Heart left ventricle (tissue), 16 donors: ENCODE data around the gene SEMA4A. TPM values are rescaled to one million over a fixed set of nuclear protein-coding genes. Genes with fewer than 3 reads are reported as not detected.

Experiments used
- ATAC-seq, 4 donors: fragments of 200-7000 bp; cut with Tn5 transposase; one replicate each; pipeline ENCODE4 v1.9.1; 2020 to 2022; ENCODE audit warnings: moderate library complexity in 4 of 4, mild to moderate bottlenecking in 3 of 4, moderate number of reproducible peaks in 1 of 4
- DNase-seq, 5 donors: peaks; one replicate each; pipeline ENCODE4 v3.0.0-alpha.2; 2020
- H3K27ac ChIP-seq, 12 donors: fragments of 200-600 bp; sonication (generic) in 4 of 12; one replicate each; pipeline versions ENCODE4 v1.5.0 to v1.8.0; 2016 to 2022; ENCODE audit warnings: mild to moderate bottlenecking in 2 of 12
- H3K27me3 ChIP-seq, 9 donors: fragments of 200-600 bp; sonication (generic) in 2 of 9; one replicate each; pipeline versions ENCODE4 v1.5.1 to v1.8.0; 2016 to 2022; ENCODE audit warnings: mild to moderate bottlenecking in 3 of 9
- H3K36me3 ChIP-seq, 9 donors: fragments of 200-600 bp; sonication (generic) in 2 of 9; one replicate each; pipeline versions ENCODE4 v1.5.0 to v1.8.0; 2018 to 2022; ENCODE audit warnings: mild to moderate bottlenecking in 2 of 9
- H3K4me1 ChIP-seq, 12 donors: fragments of 200-600 bp; sonication (generic) in 4 of 12; one replicate each; pipeline versions ENCODE4 v1.5.0 to v1.8.0; 2016 to 2022; ENCODE audit warnings: mild to moderate bottlenecking in 3 of 12
- H3K4me3 ChIP-seq, 12 donors: fragments of 200-600 bp; sonication (generic) in 4 of 12; one replicate each; pipeline versions ENCODE4 v1.5.0 to v1.8.0; 2017 to 2022; ENCODE audit warnings: mild to moderate bottlenecking in 9 of 12, moderate library complexity in 4 of 12
- H3K9me3 ChIP-seq, 12 donors: fragments of 200-600 bp; sonication (generic) in 4 of 12; one replicate each; pipeline versions ENCODE4 v1.5.0 to v1.8.0; 2016 to 2022; ENCODE audit warnings: mild to moderate bottlenecking in 1 of 12
- CTCF ChIP-seq, 12 donors: fragments of 200-600 bp; sonication (generic) in 4 of 12; IDR thresholded peaks; one replicate each; pipeline versions ENCODE4 v1.5.0 to v1.8.0; 2018 to 2022; ENCODE audit warnings: antibody characterized with exemption in 12 of 12, mild to moderate bottlenecking in 5 of 12
- POLR2A ChIP-seq, 2 donors: fragments of 450-650 bp; IDR thresholded peaks; one replicate each; pipeline ENCODE4 v1.6.1; 2017; ENCODE audit warnings: antibody characterized with exemption in 2 of 2, mild to moderate bottlenecking in 2 of 2, moderate library complexity in 2 of 2
- WGBS, 4 donors: extraction: QIAGEN DNeasy Blood & Tissue Kit in 2 of 4; methylation state at CpG; one replicate each; pipeline versions ENCODE4 v1.1.5 to v1.1.7; 2013 to 2018; 5-methylcytosine and 5-hydroxymethylcytosine counted together
- intact Hi-C, 10 donors: fragments of 100-400 bp; cut with DNase I; formaldehyde crosslinking; loops; one replicate each; pipeline versions ENCODE4 v1.11.1 to v1.14.2; 2022
- polyA plus RNA-seq, 2 donors: library from polyadenylated mRNA; stranded (reverse); fragments of 200-250 nt; gene quantifications; one replicate each; pipeline ENCODE4 v1.2.3, GENCODE V29; 2013
- total RNA-seq, 9 donors: library from RNA; depleted of rRNA in 2 of 9; stranded (reverse); fragments of >200 nt in 2 of 9; fragmentation: NEBNext Ultra II Directional in 3 of 9; extraction: Animal tissue kit (Norgen Biotek cat#: 25700) in 3 of 9; gene quantifications; one replicate each; pipeline versions ENCODE4 v1.1.0 to v1.2.4, GENCODE V29; 2016 to 2023
- donor health status: ischemic (EF 13 %, LVEDD 7.1; RV severe dilation, severe dysfunction).
- donor health status: healthy with polysubstance abuse.
- donor health status: DM: no; HTN: yes; CAD: no.
- donor health status: DM: no; HTN: no; CAD: no.
- donor health status: ischemic (EF 25% LVEDD 6.9; RV normal size, moderate dysfunction).
- donor health status: ischemic (EF 25% LVEDD 5.7; RV mildly dilated, moderate dysfunction).
- donor health status: healthy.
- donor health status: DM: yes; HTN: yes; CAD: no.
- donor health status: ischemic (EF 35%, LVEDD 5.7; RV mildly dilated, moderate dysfunction).
- donor health status: nonischemic (EF 11% LVEDD 7.7; RV severe dilation, severe dysfunction).
- donor health status: DM: yes; HTN: yes; CAD: no.
- donor health status: PGD.
- donor health status: ischemic (EF 29% LVEDD 5.4; RV normal size, mild dysfunction).
- donor health status: nonischemic (EF 23%, LVEDD 6.1; RV moderate dilation, normal function).

Gene SEMA4A
- total and polyA plus RNA-seq, 11 donors, result 0.60 to 10.2 (median 1.6) TPM

GRCh38 chr1:156198831-156199349 is 45.5 kb downstream of the SEMA4A start:
- Histone ChIP-seq H3K27me3 (no peaks in the 10 kb centered on the region), H3K4me3 (no peak overlapping the region), H3K36me3 (peaks cover 0 to 62% (median 34%) of the 10 kb centered on the region in 9 donors), H3K9me3 (no peaks in the 10 kb centered on the region), H3K4me1 (peaks cover 0 to 71% (median 41%) of the 10 kb centered on the region in 12 donors), H3K27ac (no peak overlapping the region)
- WGBS, 4 donors, result 82 to 89% (median 86%) methylated on average over 5 of the region's 5 CpGs
- intact Hi-C loops, result loop anchor here in 1 of 10 donors (5.0 kb wide), 1 partner anchor 42 kb away; no protein-coding TSS in a partner anchor
- no peak for ATAC-seq
- DNase-seq, result no peak
- TF ChIP-seq CTCF (IDR thresholded peaks at IDR 0.05) (no peak), POLR2A (IDR thresholded peaks at IDR 0.05) (no peak)

GRCh38 chr1:156200044-156200443 is 46.7 kb downstream of the SEMA4A start:
- ATAC-seq, result no peak
- H3K4me1 ChIP-seq, result peaks cover 0 to 66% (median 33%) of the 10 kb centered on the region in 12 donors
- intact Hi-C loops, result no loop called here

DNA sequence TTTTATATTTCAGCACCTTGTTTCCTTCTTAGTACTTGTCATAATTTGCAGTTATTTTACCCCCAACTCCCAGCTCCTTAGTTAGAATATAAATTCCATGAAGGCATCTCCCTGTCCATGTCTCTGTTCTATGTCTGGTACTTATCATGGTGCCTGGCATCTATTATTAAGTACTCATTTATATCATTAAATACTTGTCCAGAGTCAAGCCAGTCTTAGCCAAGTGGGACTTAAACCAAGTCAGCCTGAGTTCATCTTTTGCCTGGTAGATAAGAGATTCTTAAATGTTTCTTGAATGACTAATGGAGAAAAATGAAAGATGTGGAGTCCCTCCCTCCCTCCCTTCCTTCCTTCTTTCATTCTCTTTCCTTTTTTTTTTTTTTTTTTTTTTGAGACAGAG is 49.9 kb downstream of the SEMA4A start:
- TF ChIP-seq POLR2A (IDR thresholded peaks at IDR 0.05) (no peak), CTCF (IDR thresholded peaks at IDR 0.05) (no peak)
- H3K9me3 ChIP-seq, result no peaks in the 10 kb centered on the region
- no peak overlapping the region for H3K4me3 ChIP-seq
- peak in 3 of 4 donors; percentile 76 to 83 (median 81) for ATAC-seq
- intact Hi-C loops, result no loop called here
- H3K27ac ChIP-seq, result peak overlapping the region in 6 of 12 donors; percentile 25 to 69 (median 46)
- H3K36me3 ChIP-seq, result peaks cover 0 to 76% (median 53%) of the 10 kb centered on the region in 9 donors
- DNase-seq, result no peak
- H3K4me1 ChIP-seq, result peaks cover 0 to 39% (median 16%) of the 10 kb centered on the region in 12 donors
- H3K27me3 ChIP-seq, result no peaks in the 10 kb centered on the region

More at GRCh38 chr1:156200044-156200443, 46.7 kb downstream of the SEMA4A start:
- no peak for DNase-seq
- peaks cover 0 to 70% (median 38%) of the 10 kb centered on the region in 9 donors for H3K36me3 ChIP-seq
- TF ChIP-seq CTCF (IDR thresholded peaks at IDR 0.05), result no peak
- TF ChIP-seq POLR2A (IDR thresholded peaks at IDR 0.05), result no peak
- no peaks in the 10 kb centered on the region for H3K9me3 ChIP-seq
- no peaks in the 10 kb centered on the region for H3K27me3 ChIP-seq
- WGBS, 4 donors, result 90 to 94% (median 93%) methylated on average over 8 of the region's 8 CpGs
- no peak overlapping the region for H3K27ac ChIP-seq
- no peak overlapping the region for H3K4me3 ChIP-seq

- Histone ChIP-seq H3K36me3 (peaks cover 0 to 87% (median 66%) of the 10 kb centered on the region in 9 donors), H3K9me3 (no peaks in the 10 kb centered on the region), H3K27ac (peak overlapping the region in 1 of 12 donors; percentile 39), H3K4me3 (no peak overlapping the region), H3K4me1 (peaks cover 0 to 32% (median 16%) of the 10 kb centered on the region in 12 donors), H3K27me3 (no peaks in the 10 kb centered on the region)
- WGBS, 4 donors, result 94 to 99% (median 95%) methylated on average over 3 of the region's 3 CpGs
- ATAC-seq, result no peak
- DNase-seq, result no peak
- TF ChIP-seq POLR2A (IDR thresholded peaks at IDR 0.05) (no peak), CTCF (IDR thresholded peaks at IDR 0.05) (no peak)
- intact Hi-C loops, result no loop called here
These were observed 51.3 kb downstream of the SEMA4A start for GRCh38 chr1:156204686-156205085.
